ENCODE data around the gene RAMP3. TPM values are rescaled to one million over a fixed set of nuclear protein-coding genes. Genes with fewer than 3 reads are reported as not detected.

Gene RAMP3
- total and polyA plus RNA-seq, 9 donors: 2.9 to 26.0 (median 8.0) TPM

DNA sequence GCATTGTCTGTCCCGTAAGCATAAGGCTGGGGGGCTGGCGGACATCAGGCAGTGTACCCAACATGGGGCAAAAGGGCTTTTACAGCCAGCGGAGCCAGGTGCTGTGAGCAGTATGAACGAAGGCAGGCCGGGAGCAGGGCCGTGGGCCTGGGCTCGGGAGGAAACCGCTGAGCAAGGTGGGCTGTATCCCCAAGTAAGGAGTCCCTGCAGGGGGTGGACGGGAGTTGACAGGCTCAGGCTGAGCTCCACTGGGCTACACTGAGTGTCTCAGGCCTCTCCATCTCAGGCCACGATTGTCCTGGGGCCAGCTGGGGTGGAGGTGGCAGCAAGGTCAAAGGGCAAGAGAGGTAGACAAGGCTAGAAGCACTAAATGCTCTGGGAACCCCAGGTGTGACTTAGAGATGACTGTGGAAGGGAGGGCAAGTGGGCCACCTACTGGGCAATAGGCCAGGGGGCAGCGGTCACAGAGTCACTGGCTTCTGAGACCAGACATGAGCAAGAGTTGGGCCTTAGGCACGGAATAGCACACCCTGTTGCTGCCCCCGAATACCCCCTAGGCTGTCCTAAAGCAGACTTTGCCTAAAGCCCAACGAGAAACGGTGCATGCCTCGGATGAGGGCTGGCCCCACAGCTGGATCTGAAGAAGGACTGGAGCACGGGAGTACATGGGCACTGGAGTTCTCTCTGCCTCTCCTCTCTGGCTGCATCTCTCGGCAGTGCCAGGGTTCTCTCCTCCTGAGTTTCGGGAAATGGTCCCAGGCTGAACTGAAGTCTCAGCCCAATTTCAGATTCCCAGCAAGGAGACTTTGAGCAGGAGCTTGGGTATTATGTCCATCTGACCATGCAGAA is 10.8 kb upstream of the RAMP3 start:
- no peaks in the 10 kb centered on the region for H3K36me3 ChIP-seq
- no peak for DNase-seq
- 77 to 80% (median 78%) methylated on average over 19 of the region's 19 CpGs for WGBS, 3 donors
- TF ChIP-seq, protein P1, sequence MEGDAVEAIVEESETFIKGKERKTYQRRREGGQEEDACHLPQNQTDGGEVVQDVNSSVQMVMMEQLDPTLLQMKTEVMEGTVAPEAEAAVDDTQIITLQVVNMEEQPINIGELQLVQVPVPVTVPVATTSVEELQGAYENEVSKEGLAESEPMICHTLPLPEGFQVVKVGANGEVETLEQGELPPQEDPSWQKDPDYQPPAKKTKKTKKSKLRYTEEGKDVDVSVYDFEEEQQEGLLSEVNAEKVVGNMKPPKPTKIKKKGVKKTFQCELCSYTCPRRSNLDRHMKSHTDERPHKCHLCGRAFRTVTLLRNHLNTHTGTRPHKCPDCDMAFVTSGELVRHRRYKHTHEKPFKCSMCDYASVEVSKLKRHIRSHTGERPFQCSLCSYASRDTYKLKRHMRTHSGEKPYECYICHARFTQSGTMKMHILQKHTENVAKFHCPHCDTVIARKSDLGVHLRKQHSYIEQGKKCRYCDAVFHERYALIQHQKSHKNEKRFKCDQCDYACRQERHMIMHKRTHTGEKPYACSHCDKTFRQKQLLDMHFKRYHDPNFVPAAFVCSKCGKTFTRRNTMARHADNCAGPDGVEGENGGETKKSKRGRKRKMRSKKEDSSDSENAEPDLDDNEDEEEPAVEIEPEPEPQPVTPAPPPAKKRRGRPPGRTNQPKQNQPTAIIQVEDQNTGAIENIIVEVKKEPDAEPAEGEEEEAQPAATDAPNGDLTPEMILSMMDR (IDR thresholded peaks at IDR 0.05): no peak
- TF ChIP-seq POLR2A (IDR thresholded peaks at IDR 0.05): no peak
- no peak for TF ChIP-seq EP300 (IDR thresholded peaks at IDR 0.05)
- no peak overlapping the region for H3K27ac ChIP-seq
- no peaks in the 10 kb centered on the region for H3K4me1 ChIP-seq (ENCODE audit: insufficient read depth)
- intact Hi-C loops (cut with DNase I): no loop called here
- no peak overlapping the region for H3K4me3 ChIP-seq
- no peaks in the 10 kb centered on the region for H3K9me3 ChIP-seq
- H3K27me3 ChIP-seq: no peaks in the 10 kb centered on the region

DNA sequence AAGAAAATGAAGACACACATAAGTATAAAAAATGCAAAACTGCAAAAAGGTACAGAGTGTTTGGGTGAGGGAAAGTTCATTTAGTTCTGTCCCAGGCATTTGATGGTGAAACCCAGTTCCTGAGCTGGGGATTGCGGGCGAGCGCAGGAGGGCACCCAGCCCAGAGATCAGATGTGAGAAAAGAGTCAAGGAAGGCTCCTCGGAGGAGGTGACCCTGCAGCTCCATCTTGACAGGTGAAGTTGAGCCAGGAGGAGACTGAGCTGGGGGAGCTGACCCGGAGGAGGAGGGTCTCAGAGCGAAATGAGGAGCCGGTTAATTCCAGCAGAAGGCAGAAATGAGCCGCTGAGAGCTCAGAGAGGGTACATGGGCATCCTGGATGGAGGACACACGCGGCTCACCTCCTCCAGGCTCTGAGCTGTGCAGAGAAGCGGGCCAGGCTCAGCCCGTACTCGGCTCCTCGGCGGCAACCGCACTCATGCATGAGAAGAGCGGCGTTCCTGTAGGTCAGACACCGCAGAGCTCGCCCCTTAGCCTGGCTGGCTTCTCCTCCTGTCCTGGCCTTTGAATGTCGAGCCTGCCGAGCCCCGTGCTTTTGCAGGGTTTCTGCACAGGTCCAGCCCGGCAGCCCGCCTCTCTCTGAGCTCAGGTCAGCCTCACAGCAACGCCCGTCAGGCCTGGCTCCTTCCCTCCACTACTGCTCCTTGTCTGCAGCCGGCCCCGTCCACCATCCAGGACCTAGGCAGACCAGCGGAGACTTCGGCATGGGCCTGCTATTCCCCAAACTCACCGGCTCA is 9.5 kb upstream of the RAMP3 start:
- peak in 1 of 5 donors; percentile 41 for DNase-seq
- intact Hi-C loops (cut with DNase I): no loop called here
- 35 to 52% (median 35%) methylated on average over 31 to 32 of the region's 32 CpGs for WGBS, 3 donors

DNA sequence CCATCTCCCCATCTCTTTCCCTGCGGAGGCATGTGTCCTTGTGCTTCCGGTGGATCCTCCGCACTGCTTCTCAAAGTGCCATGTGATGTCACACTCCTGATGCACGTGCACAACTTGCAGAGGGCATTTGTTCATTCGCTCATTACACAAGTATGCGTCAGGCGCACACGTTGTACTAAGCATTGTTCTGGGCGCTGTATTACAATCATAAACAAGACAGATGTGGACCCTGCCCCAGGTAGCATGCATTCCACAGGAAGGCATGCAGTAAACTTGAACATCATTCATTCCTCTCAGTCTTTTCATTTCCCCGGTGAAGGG is 9.0 kb upstream of the RAMP3 start:
- intact Hi-C loops (cut with DNase I): no loop called here
- Histone ChIP-seq H3K4me3 (no peak overlapping the region), H3K4me1 (ENCODE audit: insufficient read depth) (no peaks in the 10 kb centered on the region), H3K27me3 (no peaks in the 10 kb centered on the region), H3K36me3 (no peaks in the 10 kb centered on the region), H3K9me3 (no peaks in the 10 kb centered on the region), H3K27ac (no peak overlapping the region)
- no peak for DNase-seq
- 68 to 80% (median 77%) methylated on average over 10 of the region's 10 CpGs for WGBS, 3 donors
- TF ChIP-seq, protein P1 (IDR thresholded peaks at IDR 0.05): no peak
- TF ChIP-seq POLR2A (IDR thresholded peaks at IDR 0.05): no peak

More for the DNA sequence above, 9.5 kb upstream of the RAMP3 start:
- no peaks in the 10 kb centered on the region for H3K36me3 ChIP-seq
- no peak overlapping the region for H3K4me3 ChIP-seq
- H3K27me3 ChIP-seq: no peaks in the 10 kb centered on the region
- no peaks in the 10 kb centered on the region for H3K4me1 ChIP-seq (ENCODE audit: insufficient read depth)
- H3K27ac ChIP-seq: no peak overlapping the region
- H3K9me3 ChIP-seq: no peaks in the 10 kb centered on the region
- TF ChIP-seq POLR2A (IDR thresholded peaks at IDR 0.05) (no peak), EP300 (IDR thresholded peaks at IDR 0.05) (no peak)
- TF ChIP-seq, protein P1 (IDR thresholded peaks at IDR 0.05): no peak

DNA sequence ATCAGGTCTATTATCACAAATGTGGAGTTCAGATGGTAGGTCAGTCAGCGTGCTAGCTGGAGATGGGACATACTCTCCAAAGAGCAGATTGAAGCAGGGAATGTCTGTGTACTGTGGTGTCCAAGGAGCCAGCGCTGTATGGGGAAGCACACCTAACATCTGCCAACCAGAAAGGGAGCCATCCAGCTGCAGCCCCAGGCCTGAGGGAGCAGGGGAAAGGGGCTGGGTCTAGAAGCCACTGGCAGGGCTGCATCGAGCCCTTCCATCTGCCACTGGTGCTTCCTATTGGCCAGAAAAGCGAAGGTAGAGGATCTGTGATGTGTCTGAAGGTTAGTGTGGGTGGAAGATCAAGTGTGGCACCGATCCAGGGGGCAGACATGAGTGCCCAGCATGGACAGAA is 8.0 kb upstream of the RAMP3 start:
- intact Hi-C loops (cut with DNase I): no loop called here
- WGBS, 3 donors: 74 to 76% (median 75%) methylated on average over 5 of the region's 5 CpGs
- no peak for DNase-seq
- Histone ChIP-seq H3K27ac (no peak overlapping the region), H3K36me3 (no peaks in the 10 kb centered on the region), H3K27me3 (no peaks in the 10 kb centered on the region), H3K4me3 (no peak overlapping the region), H3K4me1 (ENCODE audit: insufficient read depth) (no peaks in the 10 kb centered on the region), H3K9me3 (no peaks in the 10 kb centered on the region)
- TF ChIP-seq, protein P1 (IDR thresholded peaks at IDR 0.05): no peak
- no peak for TF ChIP-seq POLR2A (IDR thresholded peaks at IDR 0.05)
- TF ChIP-seq EP300 (IDR thresholded peaks at IDR 0.05): no peak
